Stomach (tissue), 4 donors: Measurements from ENCODE around the gene CHAF1A.

Experiments
- EP300 ChIP-seq: sonication (generic); formaldehyde crosslinking; IDR thresholded peaks from one replicate; pipeline ENCODE4 v1.6.1; 2017; ENCODE audit warnings: antibody characterized with exemption
- POLR2A ChIP-seq, 4 donors: fragments of 450-650 bp; IDR thresholded peaks; one replicate each; pipeline ENCODE4 v1.6.1; 2016; ENCODE audit warnings: antibody characterized with exemption in 4 of 4, control low read depth in 2 of 4, mild to moderate bottlenecking in 1 of 4, moderate library complexity in 1 of 4
- POLR2AphosphoS5 ChIP-seq, 3 donors: sonication (generic); formaldehyde crosslinking; IDR thresholded peaks; one replicate each; pipeline ENCODE4 v1.6.1; 2016; ENCODE audit warnings: antibody characterized with exemption in 3 of 3
- TF ChIP-seq, protein P1 (sequence below), 7 experiments: fragments of 450-650 bp in 4 of 7; fragments of 200-600 bp in 3 of 7; sonication (generic) in 3 of 7; IDR thresholded peaks; one replicate each; pipeline ENCODE4 v1.5.1; 2016 to 2019; ENCODE audit warnings: antibody characterized with exemption in 7 of 7, control low read depth in 2 of 7, mild to moderate bottlenecking in 1 of 7

DNA sequence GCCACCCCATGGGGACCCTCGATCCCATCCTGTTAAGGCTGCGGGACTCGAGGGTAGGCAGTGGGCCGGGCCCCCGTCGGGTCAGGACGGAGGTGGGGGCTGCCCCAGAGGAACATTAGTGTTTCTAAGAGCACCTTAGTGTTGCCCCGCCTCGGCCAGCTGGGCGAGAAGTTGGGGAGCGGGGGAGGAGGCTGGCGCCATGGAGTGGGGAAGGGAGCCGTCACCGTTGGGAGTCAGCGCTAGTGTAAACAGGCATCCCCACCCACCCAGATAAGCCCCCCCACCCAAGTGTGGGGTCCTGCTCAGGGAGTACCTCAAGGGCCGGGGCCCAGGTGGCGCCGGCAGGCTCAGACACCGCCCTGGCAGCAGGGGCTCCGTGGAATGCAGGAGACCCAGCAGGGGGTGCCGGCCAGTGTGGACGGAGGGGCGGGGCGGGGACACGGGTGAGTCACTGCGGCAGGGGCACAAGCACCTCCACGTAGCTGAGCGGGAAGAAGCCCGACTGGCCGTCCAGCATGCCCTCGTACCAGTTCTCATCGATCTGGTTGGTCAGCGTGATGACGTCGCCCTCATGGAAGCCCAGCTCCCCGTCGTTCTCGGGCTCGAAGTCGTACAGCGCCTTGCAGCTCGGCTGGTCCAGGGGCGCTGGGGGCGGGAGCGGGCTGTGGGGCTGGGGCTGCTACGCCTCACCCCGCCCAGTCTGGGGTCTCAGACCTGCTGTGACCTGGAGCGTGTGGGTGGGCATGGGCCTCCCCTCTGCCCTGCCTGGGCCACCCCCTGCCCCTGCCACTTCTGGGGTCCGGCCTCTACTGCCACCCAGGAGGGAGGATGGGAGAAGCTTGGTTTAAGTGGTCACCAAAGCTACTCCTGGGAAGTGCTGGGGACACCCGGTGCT is 41.0 kb upstream of the CHAF1A start:
- TF ChIP-seq POLR2AphosphoS5 (IDR thresholded peaks at IDR 0.05) (no peak), POLR2A (IDR thresholded peaks at IDR 0.05) (no peak), EP300 (no peak)
- TF ChIP-seq, protein P1, sequence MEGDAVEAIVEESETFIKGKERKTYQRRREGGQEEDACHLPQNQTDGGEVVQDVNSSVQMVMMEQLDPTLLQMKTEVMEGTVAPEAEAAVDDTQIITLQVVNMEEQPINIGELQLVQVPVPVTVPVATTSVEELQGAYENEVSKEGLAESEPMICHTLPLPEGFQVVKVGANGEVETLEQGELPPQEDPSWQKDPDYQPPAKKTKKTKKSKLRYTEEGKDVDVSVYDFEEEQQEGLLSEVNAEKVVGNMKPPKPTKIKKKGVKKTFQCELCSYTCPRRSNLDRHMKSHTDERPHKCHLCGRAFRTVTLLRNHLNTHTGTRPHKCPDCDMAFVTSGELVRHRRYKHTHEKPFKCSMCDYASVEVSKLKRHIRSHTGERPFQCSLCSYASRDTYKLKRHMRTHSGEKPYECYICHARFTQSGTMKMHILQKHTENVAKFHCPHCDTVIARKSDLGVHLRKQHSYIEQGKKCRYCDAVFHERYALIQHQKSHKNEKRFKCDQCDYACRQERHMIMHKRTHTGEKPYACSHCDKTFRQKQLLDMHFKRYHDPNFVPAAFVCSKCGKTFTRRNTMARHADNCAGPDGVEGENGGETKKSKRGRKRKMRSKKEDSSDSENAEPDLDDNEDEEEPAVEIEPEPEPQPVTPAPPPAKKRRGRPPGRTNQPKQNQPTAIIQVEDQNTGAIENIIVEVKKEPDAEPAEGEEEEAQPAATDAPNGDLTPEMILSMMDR (IDR thresholded peaks at IDR 0.05): no peak
